Effector memory CD4-positive, alpha-beta T cell (primary cell): ENCODE measurements around the gene L3MBTL4.

Source experiments
- DNase-seq, 3 donors: peaks; one replicate each; pipeline ENCODE4 v3.0.0-alpha.2; 2020
- H3K27ac ChIP-seq: 2 replicates; pipeline ENCODE4 v1.7.0; 2013; ENCODE audit warnings: mild to moderate bottlenecking, low read length, moderate library complexity; ENCODE audit not compliant: insufficient read depth, poor library complexity, severe bottlenecking
- H3K27me3 ChIP-seq: replicated peaks from 2 replicates; pipeline ENCODE4 v1.7.0; 2013; ENCODE audit warnings: mild to moderate bottlenecking, low read length; ENCODE audit not compliant: insufficient read depth, control insufficient read depth, poor library complexity, severe bottlenecking
- H3K36me3 ChIP-seq: 2 replicates; pipeline ENCODE4 v1.7.0; 2013; ENCODE audit warnings: mild to moderate bottlenecking, low read length, moderate library complexity; ENCODE audit not compliant: control insufficient read depth, insufficient read depth
- H3K4me1 ChIP-seq: 2 replicates; pipeline ENCODE4 v1.7.0; 2013; ENCODE audit warnings: low read length, mild to moderate bottlenecking; ENCODE audit not compliant: control insufficient read depth, insufficient read depth, poor library complexity, severe bottlenecking
- H3K4me3 ChIP-seq: 2 replicates; pipeline ENCODE4 v1.7.0; 2013; ENCODE audit warnings: low read length, low read depth, mild to moderate bottlenecking; ENCODE audit not compliant: insufficient read depth, poor library complexity, severe bottlenecking
- H3K9me3 ChIP-seq: 2 replicates; pipeline ENCODE4 v1.7.0; 2013; ENCODE audit warnings: mild to moderate bottlenecking, low read length, moderate library complexity; ENCODE audit not compliant: control insufficient read depth

Gene L3MBTL4

GRCh38 chr18:6210349-6211173, 204.2 kb downstream of the L3MBTL4 start:
- H3K4me3 ChIP-seq, result no peak overlapping the region
- H3K27ac ChIP-seq, result no peak overlapping the region
- H3K4me1 ChIP-seq, result no peaks in the 10 kb centered on the region
- no peaks in the 10 kb centered on the region for H3K36me3 ChIP-seq
- no peaks in the 10 kb centered on the region for H3K9me3 ChIP-seq
- no peak for DNase-seq
- no peaks in the 10 kb centered on the region for H3K27me3 ChIP-seq

GRCh38 chr18:6207941-6208340, 206.8 kb downstream of the L3MBTL4 start:
- no peaks in the 10 kb centered on the region for H3K36me3 ChIP-seq
- no peak overlapping the region for H3K27ac ChIP-seq
- no peaks in the 10 kb centered on the region for H3K27me3 ChIP-seq
- no peaks in the 10 kb centered on the region for H3K4me1 ChIP-seq
- H3K9me3 ChIP-seq, result no peaks in the 10 kb centered on the region
- no peak for DNase-seq
- H3K4me3 ChIP-seq, result no peak overlapping the region

GRCh38 chr18:6207116-6207515, 207.6 kb downstream of the L3MBTL4 start:
- no peak for DNase-seq
- no peaks in the 10 kb centered on the region for H3K9me3 ChIP-seq
- H3K36me3 ChIP-seq, result no peaks in the 10 kb centered on the region
- H3K4me3 ChIP-seq, result no peak overlapping the region
- no peaks in the 10 kb centered on the region for H3K4me1 ChIP-seq
- H3K27me3 ChIP-seq, result no peaks in the 10 kb centered on the region
- no peak overlapping the region for H3K27ac ChIP-seq

- Histone ChIP-seq H3K4me1 (no peaks in the 10 kb centered on the region), H3K27ac (no peak overlapping the region), H3K9me3 (no peaks in the 10 kb centered on the region), H3K36me3 (no peaks in the 10 kb centered on the region), H3K4me3 (no peak overlapping the region), H3K27me3 (no peaks in the 10 kb centered on the region)
- DNase-seq, result no peak
Observed at GRCh38 chr18:6205706-6206105, 209.0 kb downstream of the L3MBTL4 start.

- Histone ChIP-seq H3K4me3 (no peak overlapping the region), H3K36me3 (no peaks in the 10 kb centered on the region), H3K27ac (no peak overlapping the region), H3K27me3 (no peaks in the 10 kb centered on the region), H3K9me3 (no peaks in the 10 kb centered on the region), H3K4me1 (no peaks in the 10 kb centered on the region)
- DNase-seq, result no peak
Observed at GRCh38 chr18:6204476-6204875, 210.2 kb downstream of the L3MBTL4 start.

GRCh38 chr18:6203791-6204190, 210.9 kb downstream of the L3MBTL4 start:
- H3K27me3 ChIP-seq, result no peaks in the 10 kb centered on the region
- H3K4me3 ChIP-seq, result no peak overlapping the region
- H3K27ac ChIP-seq, result no peak overlapping the region
- no peaks in the 10 kb centered on the region for H3K4me1 ChIP-seq
- H3K9me3 ChIP-seq, result no peaks in the 10 kb centered on the region
- DNase-seq, result no peak
- no peaks in the 10 kb centered on the region for H3K36me3 ChIP-seq

GRCh38 chr18:6202861-6203260, 211.8 kb downstream of the L3MBTL4 start:
- H3K27me3 ChIP-seq, result no peaks in the 10 kb centered on the region
- no peak overlapping the region for H3K4me3 ChIP-seq
- no peaks in the 10 kb centered on the region for H3K4me1 ChIP-seq
- H3K27ac ChIP-seq, result no peak overlapping the region
- DNase-seq, result no peak
- H3K36me3 ChIP-seq, result no peaks in the 10 kb centered on the region
- no peaks in the 10 kb centered on the region for H3K9me3 ChIP-seq

GRCh38 chr18:6200204-6200774, 214.4 kb downstream of the L3MBTL4 start:
- no peaks in the 10 kb centered on the region for H3K36me3 ChIP-seq
- H3K27ac ChIP-seq, result no peak overlapping the region
- no peaks in the 10 kb centered on the region for H3K27me3 ChIP-seq
- no peaks in the 10 kb centered on the region for H3K9me3 ChIP-seq
- H3K4me1 ChIP-seq, result no peaks in the 10 kb centered on the region
- DNase-seq, result no peak
- H3K4me3 ChIP-seq, result no peak overlapping the region

- no peak overlapping the region for H3K27ac ChIP-seq
- no peaks in the 10 kb centered on the region for H3K4me1 ChIP-seq
Observed at GRCh38 chr18:6199777-6200176, 214.9 kb downstream of the L3MBTL4 start.

GRCh38 chr18:6198585-6198984, 216.1 kb downstream of the L3MBTL4 start:
- Histone ChIP-seq H3K27me3 (no peaks in the 10 kb centered on the region), H3K9me3 (no peaks in the 10 kb centered on the region), H3K4me3 (no peak overlapping the region), H3K4me1 (no peaks in the 10 kb centered on the region), H3K27ac (no peak overlapping the region), H3K36me3 (no peaks in the 10 kb centered on the region)
- no peak for DNase-seq

More at GRCh38 chr18:6199777-6200176, 214.9 kb downstream of the L3MBTL4 start:
- no peaks in the 10 kb centered on the region for H3K27me3 ChIP-seq
- no peak for DNase-seq
- no peaks in the 10 kb centered on the region for H3K9me3 ChIP-seq
- no peaks in the 10 kb centered on the region for H3K36me3 ChIP-seq
- H3K4me3 ChIP-seq, result no peak overlapping the region
